ENCODE results near the gene PAXIP1.

Gene PAXIP1

DNA sequence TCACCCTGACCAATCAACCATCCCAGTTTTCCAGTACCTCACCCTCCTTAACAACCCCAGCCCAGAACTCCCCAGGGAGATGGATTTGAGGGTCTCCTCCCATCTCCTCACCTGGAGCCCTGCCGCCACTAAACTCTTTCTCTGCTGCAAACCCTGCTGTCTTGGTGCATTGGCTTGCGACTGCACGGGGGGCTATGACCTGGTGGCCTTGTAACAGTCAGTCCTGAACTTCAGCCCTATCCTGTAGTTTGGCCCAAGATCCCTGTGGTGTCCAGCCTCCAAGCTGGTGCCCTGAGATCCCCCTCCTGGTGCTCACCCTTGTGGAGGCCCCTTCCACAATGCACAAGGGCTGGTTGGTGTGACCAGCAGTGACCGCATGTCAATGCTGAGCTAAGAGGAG, 91.9 kb downstream of the PAXIP1 start:
- no peak for DNase-seq

- DNase-seq, result no peak
These were observed 92.8 kb downstream of the PAXIP1 start for GRCh38 chr7:154910125-154910524.

DNA sequence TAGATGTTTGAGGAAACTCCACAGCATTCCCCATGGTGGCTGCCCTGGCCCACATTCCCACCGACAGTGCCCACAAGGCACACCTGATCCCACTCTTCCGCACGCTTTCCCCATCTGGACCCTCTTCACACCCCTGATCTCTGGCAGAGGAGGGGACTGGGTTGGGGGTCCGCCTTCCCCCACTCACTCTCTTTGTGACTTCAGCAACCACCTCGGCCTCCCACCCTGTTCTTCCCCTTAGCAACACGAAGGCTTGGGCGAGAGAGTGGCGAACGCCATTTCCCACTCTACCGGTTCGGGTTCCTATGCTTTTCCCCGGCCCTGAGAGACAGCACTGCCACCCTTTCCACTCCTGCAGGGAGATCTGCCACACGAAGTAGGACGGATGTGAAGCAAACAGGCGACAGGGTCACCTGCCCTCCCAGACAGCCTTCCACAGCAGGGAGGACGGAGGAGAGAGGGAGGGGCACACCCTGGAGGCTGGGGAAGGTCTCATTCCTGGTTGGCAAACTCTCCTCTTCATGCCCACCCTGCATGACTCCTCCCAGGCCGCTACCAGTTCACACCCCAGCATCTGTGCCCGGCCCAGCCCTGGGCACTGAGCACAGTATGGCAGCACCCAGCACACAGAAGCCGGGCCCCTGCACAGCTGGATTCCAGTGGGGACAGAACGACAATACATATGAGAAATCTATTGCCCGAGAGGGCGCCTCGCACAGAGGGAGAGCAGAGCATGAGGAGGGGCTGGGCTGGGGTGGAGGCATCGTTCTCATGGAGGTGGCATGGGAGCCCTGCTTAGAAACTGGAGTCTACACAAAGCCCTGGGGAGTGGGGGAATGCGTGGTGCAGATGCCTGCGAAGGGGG, 93.5 kb downstream of the PAXIP1 start:
- no peak for DNase-seq

- no peak for DNase-seq
These were observed 95.0 kb downstream of the PAXIP1 start for GRCh38 chr7:154907651-154908620.

GRCh38 chr7:154906736-154907355, 96.1 kb downstream of the PAXIP1 start:
- no peak for DNase-seq

GRCh38 chr7:154906201-154906600, 96.7 kb downstream of the PAXIP1 start:
- DNase-seq, result no peak

- DNase-seq, result no peak
These were observed 97.3 kb downstream of the PAXIP1 start for GRCh38 chr7:154905615-154906014.

- no peak for DNase-seq
These were observed 97.8 kb downstream of the PAXIP1 start for GRCh38 chr7:154905146-154905545.

- DNase-seq, result no peak
These were observed 99.7 kb downstream of the PAXIP1 start for GRCh38 chr7:154903083-154903731.

GRCh38 chr7:154902600-154903082, 100.3 kb downstream of the PAXIP1 start:
- DNase-seq, result no peak

DNA sequence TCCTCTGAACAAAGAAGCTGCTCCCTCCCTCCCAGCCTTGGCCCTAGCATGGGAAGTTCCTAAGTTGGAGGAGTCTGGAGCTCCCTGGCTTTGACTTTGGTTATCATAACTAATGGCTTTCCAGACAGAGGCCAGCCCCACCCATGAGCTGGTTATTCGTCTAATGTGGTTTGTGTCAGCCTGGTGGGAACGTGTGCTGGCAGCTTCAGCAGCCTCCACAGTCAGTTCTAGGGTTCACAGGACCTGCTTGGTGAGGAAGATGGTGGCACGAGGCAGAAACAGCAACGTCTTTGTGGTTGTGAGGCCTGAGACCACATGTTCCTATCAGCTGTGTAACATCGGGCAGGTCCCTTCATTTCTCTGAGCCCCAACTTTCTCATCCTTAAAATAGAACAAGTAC, 103.1 kb downstream of the PAXIP1 start:
- DNase-seq, result no peak

- no peak for DNase-seq
These were observed 103.7 kb downstream of the PAXIP1 start for GRCh38 chr7:154898973-154899855.

DNA sequence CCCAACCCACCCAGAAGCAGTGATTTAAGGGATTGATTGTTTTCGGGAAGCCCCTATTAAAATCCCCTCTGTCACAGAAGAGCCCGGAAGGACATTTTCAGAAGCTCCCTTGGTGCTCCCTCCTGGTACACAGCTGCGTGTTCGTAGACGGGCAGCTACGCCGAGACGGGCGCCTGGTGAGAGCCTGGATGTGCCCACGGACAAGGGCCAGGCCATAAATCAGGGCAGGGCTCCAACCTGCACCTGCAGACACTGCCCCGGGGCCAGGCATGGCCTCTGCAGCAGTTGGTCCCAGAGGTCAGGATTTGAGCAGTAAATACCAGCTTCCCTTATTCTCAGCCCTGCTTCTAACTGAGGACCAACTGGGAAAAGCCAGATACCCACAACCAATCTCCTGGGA, 106.8 kb downstream of the PAXIP1 start:
- no peak for DNase-seq
